Measurements from ENCODE around the gene CIAO3. TPM values are rescaled to one million over a fixed set of nuclear protein-coding genes. Genes with fewer than 3 reads are reported as not detected.
"Not testable (repeated sequence)": the region's sequence is repeated elsewhere in the genome, so short reads cannot be mapped to it uniquely, and the experiment has no call there.

The CIAO3 gene
- total RNA-seq, 4 donors from 2014 or later, result 35.2 to 110 (median 52.0) TPM

DNA sequence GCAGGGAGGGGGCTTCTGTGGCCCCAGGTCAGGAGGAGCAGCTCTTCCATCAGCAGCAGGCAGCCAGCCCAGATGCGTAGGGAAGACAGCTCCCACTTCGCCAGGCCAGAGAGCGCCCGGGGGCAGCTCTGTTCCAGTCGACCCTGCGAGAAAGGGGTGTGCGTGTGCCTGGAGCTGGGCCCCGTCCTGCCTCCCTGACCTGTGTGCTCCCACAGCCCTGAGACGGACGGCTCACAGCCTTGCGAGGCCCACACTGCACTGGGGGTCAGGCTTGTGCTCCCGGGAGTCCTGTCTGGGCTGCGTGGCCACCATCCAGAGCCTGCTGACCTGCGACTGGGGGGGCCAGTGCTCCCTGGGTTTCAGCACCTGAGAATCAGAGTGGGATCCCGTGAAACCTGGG is 19.3 kb upstream of the CIAO3 start:
- no peak for DNase-seq (ENCODE audit: low spot score in 2 of 2)
- Histone ChIP-seq H3K4me3 (no peak overlapping the region), H3K36me3 (no peaks in the 10 kb centered on the region), H3K27ac (no peak overlapping the region), H3K9me3 (no peaks in the 10 kb centered on the region), H3K4me1 (peaks cover 9% of the 10 kb centered on the region), H3K27me3 (peaks cover 31% of the 10 kb centered on the region)
- 63% methylated on average over 5 of the region's 15 CpGs for WGBS
- no peak for TF ChIP-seq POLR2AphosphoS5 (IDR thresholded peaks at IDR 0.05)
- TF ChIP-seq, protein P1, sequence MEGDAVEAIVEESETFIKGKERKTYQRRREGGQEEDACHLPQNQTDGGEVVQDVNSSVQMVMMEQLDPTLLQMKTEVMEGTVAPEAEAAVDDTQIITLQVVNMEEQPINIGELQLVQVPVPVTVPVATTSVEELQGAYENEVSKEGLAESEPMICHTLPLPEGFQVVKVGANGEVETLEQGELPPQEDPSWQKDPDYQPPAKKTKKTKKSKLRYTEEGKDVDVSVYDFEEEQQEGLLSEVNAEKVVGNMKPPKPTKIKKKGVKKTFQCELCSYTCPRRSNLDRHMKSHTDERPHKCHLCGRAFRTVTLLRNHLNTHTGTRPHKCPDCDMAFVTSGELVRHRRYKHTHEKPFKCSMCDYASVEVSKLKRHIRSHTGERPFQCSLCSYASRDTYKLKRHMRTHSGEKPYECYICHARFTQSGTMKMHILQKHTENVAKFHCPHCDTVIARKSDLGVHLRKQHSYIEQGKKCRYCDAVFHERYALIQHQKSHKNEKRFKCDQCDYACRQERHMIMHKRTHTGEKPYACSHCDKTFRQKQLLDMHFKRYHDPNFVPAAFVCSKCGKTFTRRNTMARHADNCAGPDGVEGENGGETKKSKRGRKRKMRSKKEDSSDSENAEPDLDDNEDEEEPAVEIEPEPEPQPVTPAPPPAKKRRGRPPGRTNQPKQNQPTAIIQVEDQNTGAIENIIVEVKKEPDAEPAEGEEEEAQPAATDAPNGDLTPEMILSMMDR (IDR thresholded peaks at IDR 0.05), result no peak
- TF ChIP-seq EP300 (IDR thresholded peaks at IDR 0.05), result no peak
- TF ChIP-seq POLR2A (IDR thresholded peaks at IDR 0.05), result no peak

- Histone ChIP-seq H3K27me3 (peaks cover 23% of the 10 kb centered on the region), H3K27ac (no peak overlapping the region), H3K36me3 (no peaks in the 10 kb centered on the region), H3K4me1 (peaks cover 9% of the 10 kb centered on the region), H3K4me3 (no peak overlapping the region), H3K9me3 (no peaks in the 10 kb centered on the region)
- TF ChIP-seq, protein P1 (IDR thresholded peaks at IDR 0.05), result no peak
- TF ChIP-seq POLR2AphosphoS5 (IDR thresholded peaks at IDR 0.05), result no peak
- no peak for TF ChIP-seq EP300 (IDR thresholded peaks at IDR 0.05)
- TF ChIP-seq POLR2A (IDR thresholded peaks at IDR 0.05), result no peak
- 77% methylated on average over 32 of the region's 34 CpGs for WGBS
- DNase-seq (ENCODE audit: low spot score in 2 of 2), result no peak
Observed at GRCh38 chr16:759110-759910, 18.5 kb upstream of the CIAO3 start.

GRCh38 chr16:756428-756827 is 15.6 kb upstream of the CIAO3 start:
- WGBS, result 88% methylated on average over 5 of the region's 5 CpGs
- TF ChIP-seq POLR2A (IDR thresholded peaks at IDR 0.05), result no peak
- no peak for TF ChIP-seq POLR2AphosphoS5 (IDR thresholded peaks at IDR 0.05)
- no peak for TF ChIP-seq EP300 (IDR thresholded peaks at IDR 0.05)
- TF ChIP-seq, protein P1 (IDR thresholded peaks at IDR 0.05), result no peak

GRCh38 chr16:754656-755055 is 13.9 kb upstream of the CIAO3 start:
- no peak overlapping the region for H3K4me3 ChIP-seq
- 47% methylated on average over 11 of the region's 11 CpGs for WGBS
- no peak for TF ChIP-seq POLR2A (IDR thresholded peaks at IDR 0.05)
- TF ChIP-seq POLR2AphosphoS5 (IDR thresholded peaks at IDR 0.05), result no peak
- TF ChIP-seq EP300 (IDR thresholded peaks at IDR 0.05), result no peak
- TF ChIP-seq, protein P1 (IDR thresholded peaks at IDR 0.05), result no peak
- H3K9me3 ChIP-seq, result no peaks in the 10 kb centered on the region
- H3K27me3 ChIP-seq, result peaks cover 25% of the 10 kb centered on the region
- no peaks in the 10 kb centered on the region for H3K36me3 ChIP-seq
- peaks cover 7% of the 10 kb centered on the region for H3K4me1 ChIP-seq
- no peak for DNase-seq (ENCODE audit: low spot score in 2 of 2)
- H3K27ac ChIP-seq, result no peak overlapping the region

More at GRCh38 chr16:756428-756827, 15.6 kb upstream of the CIAO3 start:
- H3K27ac ChIP-seq, result no peak overlapping the region
- H3K4me1 ChIP-seq, result peaks cover 16% of the 10 kb centered on the region
- H3K4me3 ChIP-seq, result no peak overlapping the region
- H3K9me3 ChIP-seq, result no peaks in the 10 kb centered on the region
- H3K27me3 ChIP-seq, result peaks cover 25% of the 10 kb centered on the region
- H3K36me3 ChIP-seq, result no peaks in the 10 kb centered on the region
- no peak for DNase-seq (ENCODE audit: low spot score in 2 of 2)

DNA sequence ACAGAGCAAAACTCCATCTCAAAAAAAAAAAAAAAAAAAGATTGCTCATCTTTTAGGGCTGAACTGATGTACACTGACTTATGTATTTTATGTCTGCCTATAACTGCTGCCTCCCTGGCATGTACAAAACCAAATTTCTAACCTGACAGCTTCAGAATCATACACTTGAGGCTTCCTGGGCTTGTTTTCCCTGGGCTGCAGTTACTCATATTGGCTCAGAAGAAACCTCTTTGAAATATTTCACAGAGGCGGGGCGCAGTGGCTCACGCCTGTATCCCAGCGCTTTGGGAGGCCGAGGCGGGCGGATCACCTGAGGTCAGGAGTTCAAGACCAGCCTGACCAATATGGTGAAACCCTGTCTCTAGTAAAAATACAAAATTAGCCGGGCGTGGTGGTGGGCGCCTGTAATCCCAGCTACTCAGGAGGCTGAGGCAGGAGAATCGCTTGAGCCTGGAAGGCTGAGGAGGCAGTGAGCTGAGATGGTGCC is 13.4 kb upstream of the CIAO3 start:
- not testable (repeated sequence) for H3K9me3 ChIP-seq; H3K4me1 ChIP-seq; H3K4me3 ChIP-seq; H3K27ac ChIP-seq; H3K36me3 ChIP-seq; DNase-seq (ENCODE audit: low spot score in 2 of 2)
- H3K27me3 ChIP-seq, result peaks cover 25% of the 10 kb centered on the region
- WGBS, result 79% methylated on average over 11 of the region's 11 CpGs

Data from suprapubic skin (tissue), 4 donors.